Activated T-helper 1 cell treated with anti-CD3 and anti-CD28 coated beads, Interleukin-12 subunit alpha, Interleukin-12 subunit beta, Interleukin-2, Interleukin-4 antibody, amounts not matched to agents 30 ng/mL and 10 ng/mL and 1 ng/mL, durations not matched to agents 14 hours and 24 hours and 36 hours (primary cell): ENCODE data around the gene CDC42BPG. TPM values are rescaled to one million over a fixed set of nuclear protein-coding genes. Genes with fewer than 3 reads are reported as not detected.

ENCODE experiments used
- DNase-seq: peaks from one replicate; pipeline ENCODE4 v3.0.0; 2021; ENCODE audit warnings: low spot score
- H3K27ac Mint-ChIP-seq: one replicate; pipeline ENCODE4 v1.8.0; 2021; ENCODE audit warnings: mild to moderate bottlenecking, mixed read lengths
- H3K27me3 Mint-ChIP-seq: one replicate; pipeline ENCODE4 v1.8.0; 2022; ENCODE audit warnings: mild to moderate bottlenecking, moderate library complexity, mixed read lengths; ENCODE audit not compliant: insufficient read depth
- H3K36me3 Mint-ChIP-seq: one replicate; pipeline ENCODE4 v1.8.0; 2021; ENCODE audit warnings: low read depth, mixed read lengths
- H3K4me1 Mint-ChIP-seq: one replicate; pipeline ENCODE4 v1.8.0; 2021; ENCODE audit warnings: low read depth, mixed read lengths
- H3K4me3 Mint-ChIP-seq: one replicate; pipeline ENCODE4 v1.8.0; 2021; ENCODE audit warnings: mild to moderate bottlenecking, moderate library complexity, mixed read lengths
- H3K9me3 Mint-ChIP-seq: one replicate; pipeline ENCODE4 v1.8.0; 2021; ENCODE audit warnings: mixed read lengths
- intact Hi-C: fragments of 100-400 bp; cut with micrococcal nuclease; formaldehyde crosslinking; loops from one replicate; pipeline ENCODE4 v1.15.1; 2024
- total RNA-seq: library from RNA; stranded (reverse); gene quantifications from 2 replicates; pipeline ENCODE4 v1.2.3, GENCODE V29; 2022

Gene CDC42BPG
- total RNA-seq, 1 donor from 2014 or later = 0.29 TPM

DNA sequence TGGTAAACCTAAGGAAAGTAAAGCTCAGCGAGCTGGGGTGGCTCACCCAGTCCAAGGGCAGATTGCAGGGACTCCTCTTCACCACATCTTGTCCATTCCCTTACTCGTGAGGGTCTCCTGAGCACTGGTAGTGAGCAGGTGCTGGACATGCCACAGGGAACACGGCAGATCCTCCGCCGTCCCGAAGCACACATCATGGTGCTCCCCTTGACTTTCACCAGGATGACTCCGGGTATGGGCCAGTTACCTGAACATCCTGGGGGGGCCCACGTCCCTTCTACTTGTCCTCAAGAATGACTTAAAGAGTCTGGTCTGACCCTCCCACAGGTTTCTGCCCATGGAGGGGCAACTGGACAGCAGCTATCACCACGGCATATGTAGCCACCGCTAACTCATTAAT, 58.1 kb downstream of the CDC42BPG start:
- intact Hi-C loops = loop anchor here (2.0 kb wide), 1 partner anchor 60 kb away; no protein-coding TSS in a partner anchor
- Mint-ChIP-seq H3K27ac (no peak overlapping the region), H3K27me3 (no peaks in the 10 kb centered on the region), H3K9me3 (no peaks in the 10 kb centered on the region), H3K36me3 (peaks cover 4% of the 10 kb centered on the region), H3K4me3 (no peak overlapping the region), H3K4me1 (no peaks in the 10 kb centered on the region)
- no peak for DNase-seq

DNA sequence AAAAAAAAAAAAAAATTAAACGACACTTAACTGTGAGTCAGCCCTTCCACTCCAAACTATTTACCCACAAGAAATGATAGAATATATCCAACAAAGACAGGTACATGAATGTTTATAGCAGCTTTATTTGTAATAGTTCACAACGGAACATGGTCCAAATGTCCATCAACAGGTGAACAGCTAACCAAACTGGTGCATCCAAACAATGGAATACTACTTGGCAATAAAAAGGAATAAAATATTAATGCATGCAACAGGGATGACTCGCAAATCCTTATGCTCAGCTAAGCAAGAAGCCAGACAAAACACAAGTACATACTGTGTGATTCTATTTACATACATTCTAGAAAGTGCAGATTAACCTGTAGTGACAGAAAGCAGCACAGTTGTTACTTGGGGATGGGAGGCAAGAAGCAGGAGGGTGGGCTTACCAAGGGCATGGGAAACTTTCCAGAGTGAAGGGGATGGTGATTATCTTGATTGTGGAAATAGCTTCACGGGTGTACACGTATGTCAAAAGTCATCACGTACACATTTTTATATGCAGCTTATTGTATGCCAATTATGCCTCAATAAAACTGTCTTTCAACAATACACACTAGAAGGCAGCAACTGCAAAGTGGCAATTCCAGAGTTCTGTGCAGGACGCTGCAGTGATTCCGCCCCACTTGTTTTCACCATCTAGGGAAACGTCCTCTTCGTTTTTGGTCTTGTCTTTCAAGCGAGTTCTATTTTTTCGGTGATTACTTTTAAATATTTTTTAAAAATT, 59.5 kb downstream of the CDC42BPG start:
- Mint-ChIP-seq H3K27ac (no peak overlapping the region), H3K4me1 (peaks cover 9% of the 10 kb centered on the region), H3K4me3 (no peak overlapping the region), H3K27me3 (no peaks in the 10 kb centered on the region), H3K36me3 (peaks cover 4% of the 10 kb centered on the region), H3K9me3 (no peaks in the 10 kb centered on the region)
- no peak for DNase-seq
- intact Hi-C loops = no loop called here

DNA sequence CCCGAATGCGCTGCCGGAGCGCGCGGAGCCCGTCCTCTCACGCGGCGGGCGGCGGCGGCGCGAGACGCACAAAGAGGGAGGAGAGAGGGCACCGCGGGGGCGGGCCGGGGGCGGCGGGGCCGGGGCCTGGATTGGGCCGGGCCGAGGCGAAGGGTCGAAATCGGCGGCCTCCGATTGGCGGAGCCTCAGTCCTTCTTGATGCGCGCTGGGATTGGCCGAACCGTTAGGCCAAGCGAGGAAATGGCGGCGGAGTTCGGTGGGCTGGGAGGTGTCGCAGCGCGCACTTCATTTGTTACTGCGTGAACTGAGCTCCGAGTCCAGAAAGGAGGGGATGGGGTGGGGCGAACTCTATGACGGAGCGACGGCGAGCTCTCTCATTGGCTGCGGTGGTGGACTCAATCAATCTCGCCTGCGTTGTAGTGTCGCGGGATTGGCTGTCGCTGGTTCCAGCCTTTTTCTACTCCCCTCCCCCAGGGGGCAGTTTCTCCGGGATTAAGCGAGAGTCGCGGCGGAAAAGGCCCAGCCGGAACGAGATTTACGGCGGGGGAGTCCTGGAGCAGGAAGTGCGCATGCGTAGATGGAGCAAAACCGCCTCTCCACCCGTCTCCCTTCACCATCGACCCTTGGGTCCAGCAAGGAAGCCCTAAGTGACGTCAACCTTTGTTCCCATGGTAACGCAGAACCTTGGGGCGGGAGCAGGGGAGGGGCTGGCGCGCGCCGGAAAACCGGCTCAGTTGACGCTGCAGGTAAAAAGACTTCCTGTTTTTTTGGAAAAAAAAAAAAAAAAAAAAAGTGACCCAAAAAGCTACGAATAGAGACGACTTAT, 65.8 kb downstream of the CDC42BPG start, which contains the start of gene SF1:
Gene SF1, minus strand, starts transcription at position 70 of the 826 bp plus-strand sequence. CDS start 150 bp downstream, outside the sequence.
- DNase-seq = peak; percentile 99
- Mint-ChIP-seq H3K27ac (peak within 1 kb of the TSS; percentile 97), H3K36me3 (peaks cover 36% of the 10 kb centered on the region), H3K4me1 (peaks cover 57% of the 10 kb centered on the region), H3K27me3 (peaks cover 2% of the 10 kb centered on the region), H3K4me3 (peak within 1 kb of the TSS; percentile 87), H3K9me3 (no peaks in the 10 kb centered on the region)
- intact Hi-C loops = loop anchor here (1.0 to 5.0 kb wide), 14 partner anchors 25 to 1080 kb away; partner anchors contain the start of genes ATG2A, CFL1, EHD1 and FAU

DNA sequence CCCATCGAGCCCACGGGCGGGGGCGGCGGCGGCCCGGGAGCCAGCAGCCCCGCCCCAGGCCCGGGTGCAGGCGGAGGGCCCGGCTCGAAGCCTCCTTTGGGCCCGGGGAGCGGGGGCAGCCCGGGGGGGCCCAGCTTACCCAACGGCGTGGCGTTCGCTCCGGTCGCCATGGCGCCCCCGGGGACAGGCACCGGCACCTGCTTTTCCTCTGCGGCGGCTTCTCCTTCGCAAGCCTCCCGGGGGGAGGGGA, 66.3 kb downstream of the CDC42BPG start:
- H3K27me3 Mint-ChIP-seq = peaks cover 2% of the 10 kb centered on the region
- no peaks in the 10 kb centered on the region for H3K9me3 Mint-ChIP-seq
- peak overlapping the region; percentile 97 for H3K27ac Mint-ChIP-seq
- H3K36me3 Mint-ChIP-seq = peaks cover 41% of the 10 kb centered on the region
- no peak for DNase-seq
- peak overlapping the region; percentile 87 for H3K4me3 Mint-ChIP-seq
- peaks cover 63% of the 10 kb centered on the region for H3K4me1 Mint-ChIP-seq
- intact Hi-C loops = loop anchor here (1.0 to 5.0 kb wide), 12 partner anchors 25 to 1081 kb away; partner anchors contain the start of genes CFL1, EHD1, FAU and MAP4K2

DNA sequence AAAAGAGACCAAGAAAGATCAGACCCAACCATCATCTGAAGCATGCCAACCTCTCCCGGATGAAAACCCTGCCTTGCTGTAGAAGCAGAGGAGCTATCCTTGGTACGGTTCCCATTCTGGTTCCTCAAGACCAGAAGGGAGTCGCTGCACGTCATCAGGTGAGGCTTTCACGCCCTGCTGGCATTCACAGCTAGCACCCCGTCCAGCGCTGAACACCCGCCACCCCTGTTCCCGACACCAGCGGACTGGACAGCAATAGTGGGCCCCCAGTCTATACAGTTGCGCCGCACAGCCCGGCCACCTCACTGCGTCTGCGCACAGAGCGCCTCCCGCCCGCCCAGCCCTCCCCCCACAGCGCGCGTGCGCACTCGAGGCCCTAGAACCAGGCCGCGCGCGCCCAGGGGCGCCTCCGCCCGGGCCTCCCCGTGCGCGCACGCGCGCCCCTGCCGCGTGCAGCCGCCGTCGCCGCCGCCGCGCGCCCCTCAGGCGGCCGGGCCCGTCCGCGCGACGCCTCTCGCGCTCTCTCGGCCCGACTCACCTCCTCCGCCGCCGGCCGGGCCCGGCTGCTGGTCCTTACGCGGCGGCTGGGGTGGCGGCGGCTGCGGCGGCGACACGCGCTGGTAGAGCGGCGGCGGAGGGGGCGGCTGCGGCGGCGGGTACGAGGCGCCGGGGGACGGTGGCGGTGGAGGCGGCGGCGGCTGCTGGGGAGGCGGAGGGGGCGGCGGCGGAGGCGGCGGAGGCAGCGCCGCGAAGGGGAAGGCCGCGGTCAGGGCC, 66.8 kb downstream of the CDC42BPG start:
- DNase-seq = peak; percentile 78
- H3K4me3 Mint-ChIP-seq = peak overlapping the region; percentile 87
- H3K9me3 Mint-ChIP-seq = no peaks in the 10 kb centered on the region
- H3K36me3 Mint-ChIP-seq = peaks cover 46% of the 10 kb centered on the region
- peaks cover 2% of the 10 kb centered on the region for H3K27me3 Mint-ChIP-seq
- intact Hi-C loops = loop anchor here (1.0 to 5.0 kb wide), 16 partner anchors 10 to 1081 kb away; partner anchors contain the start of genes CFL1, EHD1, FAU and MAP3K11
- H3K27ac Mint-ChIP-seq = peak overlapping the region; percentile 54
- H3K4me1 Mint-ChIP-seq = peaks cover 68% of the 10 kb centered on the region

DNA sequence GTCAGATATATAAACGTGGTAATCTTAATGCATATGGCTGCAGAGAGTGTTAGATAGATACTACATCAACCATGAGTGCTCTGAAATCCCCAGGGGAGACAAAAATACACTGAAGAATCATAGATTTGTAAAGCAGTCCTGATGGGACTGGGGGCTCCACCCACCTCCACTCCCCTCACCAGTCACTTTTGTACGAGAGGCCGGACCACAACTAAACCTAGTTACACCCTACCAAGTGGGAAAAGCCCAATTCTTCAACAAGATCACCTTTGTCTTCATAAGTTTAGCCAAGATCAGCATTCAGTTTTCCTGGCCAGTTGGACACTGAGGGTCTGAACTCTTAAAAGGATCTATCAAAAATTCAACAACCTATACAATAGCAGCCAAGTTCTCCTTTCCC, 67.6 kb downstream of the CDC42BPG start:
- peak overlapping the region; percentile 87 for H3K4me3 Mint-ChIP-seq
- intact Hi-C loops = loop anchor here (1.0 to 5.0 kb wide), 5 partner anchors 10 to 838 kb away; partner anchors contain the start of genes MAP3K11, PCNX3, SNX15 and ZNHIT2
- H3K4me1 Mint-ChIP-seq = peaks cover 75% of the 10 kb centered on the region
- no peak for DNase-seq
- H3K9me3 Mint-ChIP-seq = no peaks in the 10 kb centered on the region
- peaks cover 2% of the 10 kb centered on the region for H3K27me3 Mint-ChIP-seq
- H3K27ac Mint-ChIP-seq = peak overlapping the region; percentile 54
- peaks cover 54% of the 10 kb centered on the region for H3K36me3 Mint-ChIP-seq

DNA sequence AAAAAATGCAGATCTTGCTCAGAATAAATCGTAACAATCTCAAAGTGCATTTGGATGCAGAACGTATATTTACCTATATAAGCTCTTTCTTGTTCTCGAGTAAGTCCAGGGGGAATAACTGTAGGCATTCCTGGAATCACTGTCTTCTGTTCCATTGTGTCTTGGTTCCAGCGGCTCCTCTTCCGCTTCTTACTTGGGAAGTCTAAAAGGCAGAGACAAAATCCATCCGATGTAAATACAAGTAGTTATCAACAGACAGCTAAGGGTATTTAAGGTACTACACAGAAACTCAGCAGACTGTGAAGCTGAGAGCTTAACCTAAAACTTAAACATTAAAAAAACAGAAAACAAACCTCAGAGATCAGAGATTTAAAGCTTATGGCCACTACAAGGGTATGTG, 68.0 kb downstream of the CDC42BPG start:
- Mint-ChIP-seq H3K27ac (peak overlapping the region; percentile 67), H3K9me3 (no peaks in the 10 kb centered on the region), H3K4me1 (peaks cover 80% of the 10 kb centered on the region), H3K4me3 (peak overlapping the region; percentile 87), H3K27me3 (peaks cover 2% of the 10 kb centered on the region), H3K36me3 (peaks cover 58% of the 10 kb centered on the region)
- intact Hi-C loops = loop anchor here (2.0 to 5.0 kb wide), 4 partner anchors 14 to 838 kb away; partner anchors contain the start of genes MAP3K11, PCNX3, SNX15 and ZNHIT2
- DNase-seq = no peak

DNA sequence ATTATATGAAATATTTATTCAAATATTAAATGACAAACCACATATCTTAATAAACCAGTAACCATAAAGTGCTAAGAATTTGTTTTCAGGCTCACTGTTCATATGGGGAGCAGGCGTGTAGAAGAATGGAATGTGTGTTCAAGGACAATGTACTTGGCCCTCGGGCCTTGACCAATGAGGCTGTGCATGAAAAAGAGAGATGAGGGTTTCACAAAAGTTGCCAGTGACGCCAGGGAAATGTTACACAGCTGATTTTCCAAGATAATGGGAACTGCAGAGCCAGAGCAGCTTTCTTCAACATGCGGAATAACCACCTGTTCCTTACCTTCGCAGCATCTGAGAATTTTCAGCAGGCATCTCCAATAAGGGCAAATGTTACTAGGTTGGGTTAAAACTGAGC, 70.3 kb downstream of the CDC42BPG start:
- no peak for DNase-seq
- no peaks in the 10 kb centered on the region for H3K9me3 Mint-ChIP-seq
- intact Hi-C loops = no loop called here
- H3K27me3 Mint-ChIP-seq = peaks cover 2% of the 10 kb centered on the region
- no peak overlapping the region for H3K27ac Mint-ChIP-seq
- peaks cover 76% of the 10 kb centered on the region for H3K36me3 Mint-ChIP-seq
- peak overlapping the region; percentile 19 for H3K4me3 Mint-ChIP-seq
- peaks cover 80% of the 10 kb centered on the region for H3K4me1 Mint-ChIP-seq

Other genes with a start within 250 kb of the CDC42BPG start
- gene NRXN2, start 121.5 kb downstream of the CDC42BPG start, total RNA-seq = 0.17 and 0.23 TPM in 2 replicates
- gene RASGRP2, start 100.5 kb downstream of the CDC42BPG start, total RNA-seq = 15.8 and 19.5 TPM in 2 replicates
- 2.7 and 4.8 TPM in 2 replicates for gene PYGM, start 84.7 kb downstream of the CDC42BPG start, total RNA-seq
- gene SF1, start 66.1 kb downstream of the CDC42BPG start, total RNA-seq = 518 and 538 TPM in 2 replicates
- gene MAP4K2, start 41.4 kb downstream of the CDC42BPG start, total RNA-seq = 70.2 and 70.7 TPM in 2 replicates
- 39.6 and 43.8 TPM in 2 replicates for gene MEN1, start 34.1 kb downstream of the CDC42BPG start, total RNA-seq
- gene EHD1, start 34.0 kb upstream of the CDC42BPG start, total RNA-seq = 88.0 and 96.9 TPM in 2 replicates
- 24.6 and 24.9 TPM in 2 replicates for gene ATG2A, start 72.6 kb upstream of the CDC42BPG start, total RNA-seq
- 7.3 and 14.0 TPM in 2 replicates for gene PPP2R5B, start 80.0 kb upstream of the CDC42BPG start, total RNA-seq
- gene GPHA2, start 91.2 kb upstream of the CDC42BPG start, total RNA-seq = not detected in 2 replicates
- gene MAJIN, start 127.5 kb upstream of the CDC42BPG start, total RNA-seq = not detected in 2 replicates
- not detected in 2 replicates for gene BATF2, start 152.3 kb upstream of the CDC42BPG start, total RNA-seq
- gene ARL2, start 169.5 kb upstream of the CDC42BPG start, total RNA-seq = 67.3 and 71.2 TPM in 2 replicates
- gene SNX15, start 182.8 kb upstream of the CDC42BPG start, total RNA-seq = 19.9 and 30.9 TPM in 2 replicates
- 17.4 and 17.7 TPM in 2 replicates for gene SAC3D1, start 196.6 kb upstream of the CDC42BPG start, total RNA-seq
- 11.5 and 12.7 TPM in 2 replicates for gene NAALADL1, start 213.9 kb upstream of the CDC42BPG start, total RNA-seq
- 91.8 and 92.5 TPM in 2 replicates for gene CDCA5, start 239.4 kb upstream of the CDC42BPG start, total RNA-seq
- 31.9 and 34.5 TPM in 2 replicates for gene ZFPL1, start 239.6 kb upstream of the CDC42BPG start, total RNA-seq